Measurements from ENCODE around the gene PLAU.

- no peak for TF ChIP-seq L3MBTL2 (conservative IDR thresholded peaks at IDR 0.05)
- TF ChIP-seq ZNF384 (IDR thresholded peaks at IDR 0.05): no peak
- no peak for TF ChIP-seq ELF4 (IDR thresholded peaks at IDR 0.05)
- no peak for TF ChIP-seq HDGF (IDR thresholded peaks at IDR 0.05; ENCODE audit: borderline replicate concordance)
- TF ChIP-seq FOXA1 (IDR thresholded peaks at IDR 0.05): no peak
- TF ChIP-seq SUZ12 (IDR thresholded peaks at IDR 0.05): no peak
- no peak for TF ChIP-seq SP1 (IDR thresholded peaks at IDR 0.05)
- no peak for TF ChIP-seq FOXM1 (IDR thresholded peaks at IDR 0.05; ENCODE audit: borderline replicate concordance)
- TF ChIP-seq ARNT (IDR thresholded peaks at IDR 0.05): no peak
- no peak for TF ChIP-seq FOXK2 (IDR thresholded peaks at IDR 0.05)
- no peak for TF ChIP-seq TARDBP (IDR thresholded peaks at IDR 0.05)
- no peak for TF ChIP-seq NFRKB (IDR thresholded peaks at IDR 0.05)
- no peak for TF ChIP-seq BHLHE40 (IDR thresholded peaks at IDR 0.05; ENCODE audit: borderline replicate concordance)
- TF ChIP-seq CTBP1 (IDR thresholded peaks at IDR 0.05; ENCODE audit: borderline replicate concordance): no peak
Observed at GRCh38 chr10:73935895-73936294, 25.0 kb downstream of the PLAU start.

Data from HEK293T (cell line).